Measurements from ENCODE around the gene ARHGAP5.
A peak's percentile ranks its signal among the peaks of the same experiment; 100 is the strongest.

ARHGAP5 gene

DNA sequence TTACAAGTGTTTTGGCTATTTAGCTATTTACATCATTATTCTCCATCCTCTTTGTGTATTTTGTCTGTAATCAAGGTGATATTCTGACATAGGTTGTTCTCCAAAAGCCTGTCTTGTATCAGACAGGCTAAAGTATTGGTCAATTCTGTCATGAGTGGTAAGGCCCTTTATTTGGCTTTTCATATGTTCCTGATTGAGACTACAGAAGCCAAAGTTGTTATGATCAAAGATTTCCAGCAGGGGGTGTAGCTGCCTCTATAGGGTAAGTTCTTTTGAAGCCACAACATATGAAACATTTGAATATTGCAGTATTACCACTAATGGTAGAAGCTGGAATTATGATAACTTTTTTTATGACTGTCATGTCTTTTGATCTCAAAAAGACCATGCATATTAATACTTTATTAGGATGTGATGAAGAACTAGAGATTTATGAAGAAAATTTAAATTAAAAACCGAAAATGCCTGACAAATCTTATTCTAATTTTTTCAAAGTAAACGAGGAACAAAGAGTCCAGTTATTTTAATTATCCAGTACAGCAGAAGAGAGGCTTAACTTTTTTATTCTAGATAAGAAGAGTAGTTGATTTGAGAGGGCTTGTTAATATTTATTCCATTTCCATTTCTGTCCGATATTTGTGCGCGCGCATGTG is 3.4 kb upstream of the ARHGAP5 start:
- H3K9ac ChIP-seq, result peak overlapping the region in 1 of 11 experiments; percentile 88; a peak in 1 of 22 replicates
- peaks cover 0 to 12% (median 6%) of the 10 kb centered on the region in 11 experiments; a peak in 10 of 22 replicates for H4K20me1 ChIP-seq
- peak overlapping the region in 2 of 11 experiments; percentile 78 to 93; a peak in 3 of 22 replicates for H3K4me2 ChIP-seq
- peaks cover 10 to 25% (median 16%) of the 10 kb centered on the region in 10 experiments for H3K4me1 ChIP-seq
- no peaks in the 10 kb centered on the region for H3K27me3 ChIP-seq
- H3K9me3 ChIP-seq (replicated peaks in 1 of 11), result no peaks in the 10 kb centered on the region
- TF ChIP-seq Cebpa-rat (IDR thresholded peaks at IDR 0.05), result no peak
- H3K36me3 ChIP-seq, result no peaks in the 10 kb centered on the region
- H3K27ac ChIP-seq, result no peak overlapping the region
- H3K4me3 ChIP-seq, result no peak overlapping the region

DNA sequence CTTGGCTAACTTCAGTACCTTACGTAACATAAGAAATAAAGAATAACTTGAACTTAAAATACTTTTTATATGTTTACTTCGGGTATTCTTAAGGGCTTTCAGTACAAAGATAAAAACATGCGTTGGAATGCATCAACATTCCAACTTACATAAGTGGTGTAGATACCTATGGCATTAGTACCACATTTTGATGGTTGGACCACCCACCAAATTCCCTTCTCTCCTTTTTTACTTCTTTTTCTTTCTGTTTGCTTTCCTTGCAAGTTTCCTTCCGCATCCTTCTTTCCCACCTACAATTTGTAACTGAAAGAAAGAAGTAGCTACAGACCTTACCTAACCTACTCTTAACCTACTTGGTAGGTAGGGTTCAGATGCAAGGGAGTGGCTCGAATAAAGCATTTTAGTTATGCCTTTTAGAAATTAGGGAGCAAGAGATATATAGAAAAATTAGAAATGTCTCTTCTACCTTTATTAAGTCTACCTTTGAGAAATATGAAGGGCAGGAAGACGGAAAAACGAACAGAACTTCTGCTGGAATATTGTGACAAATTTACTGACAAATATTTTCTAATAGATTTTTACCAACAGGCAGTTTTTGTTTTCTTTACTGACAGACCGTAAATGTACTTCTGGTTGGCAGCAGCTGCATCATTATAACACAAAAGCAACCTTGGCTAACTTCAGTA is 2.1 kb upstream of the ARHGAP5 start:
- H3K9ac ChIP-seq, result peak overlapping the region in 9 of 11 experiments; percentile 88 to 98 (median 94); a peak in 16 of 22 replicates
- no peaks in the 10 kb centered on the region for H3K27me3 ChIP-seq
- peak overlapping the region in 5 of 11 experiments; percentile 75 to 96 (median 92); a peak in 7 of 22 replicates for H3K27ac ChIP-seq
- TF ChIP-seq Cebpa-rat (IDR thresholded peaks at IDR 0.05), result no peak
- peak overlapping the region; percentile 76 to 94 (median 89) for H3K4me2 ChIP-seq
- H4K20me1 ChIP-seq, result peaks cover 0 to 22% (median 18%) of the 10 kb centered on the region in 11 experiments; a peak in 13 of 22 replicates
- H3K4me1 ChIP-seq, result peaks cover 19 to 38% (median 29%) of the 10 kb centered on the region in 10 experiments
- peak overlapping the region; percentile 84 to 100 (median 96); a peak in 18 of 20 replicates for H3K4me3 ChIP-seq
- H3K9me3 ChIP-seq (replicated peaks in 1 of 11), result no peaks in the 10 kb centered on the region
- no peaks in the 10 kb centered on the region for H3K36me3 ChIP-seq

GRCh38 chr14:32075672-32076277 is 1.3 kb upstream of the ARHGAP5 start:
- TF ChIP-seq Cebpa-rat (IDR thresholded peaks at IDR 0.05), result no peak
- H3K4me3 ChIP-seq, result peak overlapping the region; percentile 84 to 100 (median 96)
- peaks cover 19 to 45% (median 34%) of the 10 kb centered on the region in 10 experiments for H3K4me1 ChIP-seq
- H3K27ac ChIP-seq, result peak overlapping the region; percentile 75 to 97 (median 93)
- no peaks in the 10 kb centered on the region for H3K27me3 ChIP-seq
- peaks cover 0 to 29% (median 24%) of the 10 kb centered on the region in 11 experiments; a peak in 13 of 22 replicates for H4K20me1 ChIP-seq
- no peaks in the 10 kb centered on the region for H3K9me3 ChIP-seq (replicated peaks in 1 of 11)
- no peaks in the 10 kb centered on the region for H3K36me3 ChIP-seq
- H3K4me2 ChIP-seq, result peak overlapping the region; percentile 76 to 94 (median 89)
- H3K9ac ChIP-seq, result peak overlapping the region; percentile 88 to 98 (median 96)

DNA sequence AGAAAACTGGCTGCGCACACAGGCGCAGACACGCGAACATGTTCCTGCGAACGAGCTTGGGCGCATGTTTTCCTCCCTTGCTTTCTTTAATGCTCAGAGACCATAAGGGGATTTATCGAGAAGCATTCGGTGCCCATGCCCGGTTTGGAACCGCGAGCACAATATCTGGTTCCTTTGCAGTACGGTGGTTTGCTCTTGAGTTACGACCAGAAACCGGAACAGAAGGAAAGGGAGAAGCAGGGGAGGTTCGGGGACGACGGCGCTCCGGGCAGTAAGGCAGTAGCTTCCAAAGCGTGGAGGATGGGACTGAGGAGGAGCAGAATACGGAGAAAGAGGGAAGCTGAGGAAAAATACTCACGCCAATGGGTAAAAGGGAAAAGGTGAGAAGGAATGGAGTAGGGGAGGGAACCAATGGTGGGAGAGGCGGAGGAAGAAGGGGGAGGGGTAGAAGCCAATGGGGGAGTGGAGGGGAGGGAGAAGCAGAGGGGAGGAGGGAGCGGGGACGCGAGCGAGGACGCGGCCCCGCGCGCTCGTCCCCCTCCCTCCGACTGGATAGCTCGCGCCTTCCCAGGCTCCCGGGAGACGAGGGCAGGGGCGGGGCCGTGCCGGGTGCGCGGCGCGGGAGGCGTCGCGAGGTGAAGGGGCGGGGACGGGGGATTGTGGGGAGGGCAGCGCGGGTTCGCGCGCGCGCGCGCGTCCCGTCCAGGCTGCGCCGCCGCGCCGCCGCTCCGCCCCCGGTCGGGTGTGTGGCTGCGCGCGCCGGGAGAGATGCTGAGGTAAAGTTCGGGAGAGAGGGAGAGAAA is 625 bp upstream of the ARHGAP5 start:
- H3K4me2 ChIP-seq, result peak overlapping the region; percentile 76 to 94 (median 89)
- H3K27ac ChIP-seq, result peak overlapping the region; percentile 75 to 97 (median 93)
- peak overlapping the region; percentile 84 to 100 (median 96) for H3K4me3 ChIP-seq
- H3K9ac ChIP-seq, result peak overlapping the region; percentile 88 to 98 (median 96)
- peaks cover 0 to 36% (median 31%) of the 10 kb centered on the region in 11 experiments; a peak in 14 of 22 replicates for H4K20me1 ChIP-seq
- peaks cover 19 to 52% (median 34%) of the 10 kb centered on the region in 10 experiments for H3K4me1 ChIP-seq
- H3K27me3 ChIP-seq, result no peaks in the 10 kb centered on the region
- H3K36me3 ChIP-seq, result no peaks in the 10 kb centered on the region
- no peak for TF ChIP-seq Cebpa-rat (IDR thresholded peaks at IDR 0.05)
- H3K9me3 ChIP-seq (replicated peaks in 1 of 11), result no peaks in the 10 kb centered on the region

- peaks cover 0 to 9% (median 0%) of the 10 kb centered on the region in 11 experiments; a peak in 2 of 22 replicates for H3K36me3 ChIP-seq
- peak overlapping the region; percentile 84 to 98 (median 88) for H3K4me2 ChIP-seq
- no peak for TF ChIP-seq Cebpa-rat (IDR thresholded peaks at IDR 0.05)
- peak overlapping the region; percentile 84 to 100 (median 96) for H3K4me3 ChIP-seq
- H3K4me1 ChIP-seq, result peaks cover 19 to 66% (median 36%) of the 10 kb centered on the region in 10 experiments
- peak overlapping the region; percentile 89 to 98 (median 96) for H3K9ac ChIP-seq
- H3K27me3 ChIP-seq, result no peaks in the 10 kb centered on the region
- no peaks in the 10 kb centered on the region for H3K9me3 ChIP-seq (replicated peaks in 1 of 11)
- H3K27ac ChIP-seq, result peak overlapping the region; percentile 83 to 97 (median 93)
- peaks cover 4 to 53% (median 49%) of the 10 kb centered on the region in 11 experiments; a peak in 18 of 22 replicates for H4K20me1 ChIP-seq
Measured at GRCh38 chr14:32078023-32078857, 1.1 kb downstream of the ARHGAP5 start.

DNA sequence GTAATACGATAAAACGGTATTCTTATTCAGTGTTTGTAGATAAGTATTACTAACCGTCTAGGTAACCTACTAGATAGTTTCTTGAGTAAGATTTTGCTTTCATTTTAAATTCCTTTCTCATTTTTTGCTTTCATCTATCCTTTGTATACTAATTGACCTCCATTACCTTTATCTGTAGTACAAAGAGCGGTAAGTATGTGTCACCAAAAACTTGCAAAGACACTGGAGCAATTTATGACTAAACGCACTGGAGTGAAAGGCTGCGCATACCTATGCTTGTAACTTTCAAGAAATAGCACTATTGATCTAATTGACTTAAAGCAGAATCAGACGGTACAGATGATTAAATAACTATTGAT is 1.7 kb downstream of the ARHGAP5 start:
- no peak for TF ChIP-seq Cebpa-rat (IDR thresholded peaks at IDR 0.05)
- H3K27me3 ChIP-seq, result no peaks in the 10 kb centered on the region
- H3K4me3 ChIP-seq, result peak overlapping the region; percentile 84 to 100 (median 96)
- no peaks in the 10 kb centered on the region for H3K9me3 ChIP-seq (replicated peaks in 1 of 11)
- H3K4me2 ChIP-seq, result peak overlapping the region; percentile 84 to 98 (median 88)
- H3K9ac ChIP-seq, result peak overlapping the region; percentile 89 to 98 (median 96); a peak in 21 of 22 replicates
- H3K36me3 ChIP-seq, result peaks cover 0 to 14% (median 0%) of the 10 kb centered on the region in 11 experiments; a peak in 2 of 22 replicates
- peak overlapping the region in 8 of 11 experiments; percentile 83 to 96 (median 93); a peak in 10 of 22 replicates for H3K27ac ChIP-seq
- H4K20me1 ChIP-seq, result peaks cover 9 to 59% (median 55%) of the 10 kb centered on the region in 11 experiments; a peak in 19 of 22 replicates
- peaks cover 19 to 68% (median 36%) of the 10 kb centered on the region in 10 experiments for H3K4me1 ChIP-seq

GRCh38 chr14:32079264-32079663 is 2.2 kb downstream of the ARHGAP5 start:
- Histone ChIP-seq H3K9ac (peak overlapping the region in 10 of 11 experiments; percentile 89 to 98 (median 96); a peak in 16 of 22 replicates), H4K20me1 (peaks cover 12 to 64% (median 59%) of the 10 kb centered on the region in 11 experiments; a peak in 20 of 22 replicates), H3K4me3 (peak overlapping the region; percentile 84 to 100 (median 96); a peak in 16 of 20 replicates), H3K4me2 (peak overlapping the region; percentile 84 to 98 (median 88)), H3K4me1 (peaks cover 19 to 66% (median 36%) of the 10 kb centered on the region in 10 experiments), H3K27me3 (no peaks in the 10 kb centered on the region), H3K36me3 (peaks cover 0 to 19% (median 0%) of the 10 kb centered on the region in 11 experiments; a peak in 2 of 22 replicates), H3K9me3 (replicated peaks in 1 of 11) (no peaks in the 10 kb centered on the region), H3K27ac (no peak overlapping the region)
- no peak for TF ChIP-seq Cebpa-rat (IDR thresholded peaks at IDR 0.05)

Data from BLaER1 treated with 17β-estradiol and CSF1 and Interleukin-3, amounts not matched to agents 10 nM and 100 nM (cell line).